Astrocyte of the hippocampus (primary cell): ENCODE results near the gene NBDY.

ENCODE experiments used
- DNase-seq: peaks from one replicate; pipeline ENCODE4 v3.0.0; 2011; ENCODE audit warnings: low read depth, low spot score

NBDY gene

GRCh38 chrX:56785442-56785841, 56.4 kb downstream of the NBDY start:
- DNase-seq, result no peak

GRCh38 chrX:56786889-56787733, 58.1 kb downstream of the NBDY start:
- DNase-seq, result no peak

GRCh38 chrX:56787734-56788152, 58.7 kb downstream of the NBDY start:
- DNase-seq, result no peak

- peak; percentile 46 for DNase-seq
These were observed 59.2 kb downstream of the NBDY start for GRCh38 chrX:56788229-56788628.

- DNase-seq, result peak; percentile 68
These were observed 59.7 kb downstream of the NBDY start for GRCh38 chrX:56788717-56789122.

GRCh38 chrX:56789518-56790070, 60.6 kb downstream of the NBDY start:
- no peak for DNase-seq

- no peak for DNase-seq
These were observed 61.7 kb downstream of the NBDY start for GRCh38 chrX:56790778-56791177.

- DNase-seq, result no peak
These were observed 62.4 kb downstream of the NBDY start for GRCh38 chrX:56791456-56791855.

- no peak for DNase-seq
These were observed 63.4 kb downstream of the NBDY start for GRCh38 chrX:56792270-56793111.

GRCh38 chrX:56793112-56793430, 64.0 kb downstream of the NBDY start:
- no peak for DNase-seq

GRCh38 chrX:56793521-56794320, 64.7 kb downstream of the NBDY start:
- DNase-seq, result no peak

GRCh38 chrX:56794404-56795230, 65.6 kb downstream of the NBDY start:
- DNase-seq, result no peak

GRCh38 chrX:56795309-56795868, 66.3 kb downstream of the NBDY start:
- DNase-seq, result no peak

- no peak for DNase-seq
These were observed 67.8 kb downstream of the NBDY start for GRCh38 chrX:56796641-56797395.

GRCh38 chrX:56797574-56798338, 68.7 kb downstream of the NBDY start:
- peak; percentile 79 for DNase-seq

GRCh38 chrX:56798339-56798711, 69.3 kb downstream of the NBDY start:
- no peak for DNase-seq

GRCh38 chrX:56798866-56799758, 70.1 kb downstream of the NBDY start:
- no peak for DNase-seq

GRCh38 chrX:56800307-56800706, 71.3 kb downstream of the NBDY start:
- no peak for DNase-seq
